Upper lobe of right lung (tissue), 1 donor: Measurements from ENCODE around the gene NLN. TPM values are rescaled to one million over a fixed set of nuclear protein-coding genes. Genes with fewer than 3 reads are reported as not detected.
"Not testable (repeated sequence)": the region's sequence is repeated elsewhere in the genome, so short reads cannot be mapped to it uniquely, and the experiment has no call there.

Experiments used
- ATAC-seq: fragments of 200-7000 bp; cut with Tn5 transposase; one replicate; pipeline ENCODE4 v1.9.1; 2020; ENCODE audit warnings: mild to moderate bottlenecking, moderate library complexity
- DNase-seq: peaks from one replicate; pipeline ENCODE4 v3.0.0-alpha.2; 2020
- H3K27ac ChIP-seq: fragments of 200-600 bp; one replicate; pipeline ENCODE4 v1.8.0; 2022
- H3K27me3 ChIP-seq: fragments of 200-600 bp; one replicate; pipeline ENCODE4 v1.8.0; 2022; ENCODE audit warnings: mild to moderate bottlenecking
- H3K36me3 ChIP-seq: fragments of 200-600 bp; one replicate; pipeline ENCODE4 v1.8.0; 2022
- H3K4me1 ChIP-seq: fragments of 200-600 bp; one replicate; pipeline ENCODE4 v1.8.0; 2022
- H3K4me3 ChIP-seq: fragments of 200-600 bp; one replicate; pipeline ENCODE4 v1.8.0; 2022; ENCODE audit warnings: mild to moderate bottlenecking
- H3K9me3 ChIP-seq: fragments of 200-600 bp; one replicate; pipeline ENCODE4 v1.8.0; 2022
- CTCF ChIP-seq: fragments of 200-600 bp; IDR thresholded peaks from one replicate; pipeline ENCODE4 v1.8.0; 2022; ENCODE audit warnings: antibody characterized with exemption
- intact Hi-C: fragments of 100-400 bp; cut with DNase I; formaldehyde crosslinking; loops from one replicate; pipeline ENCODE4 v1.11.0; 2022
- total RNA-seq: library from RNA; stranded (reverse); fragmentation: NEBNext Ultra II Directional; extraction: Animal tissue kit (Norgen Biotek cat#: 25700); gene quantifications from one replicate; pipeline ENCODE4 v1.2.1, GENCODE V29; 2021
- donor health status: DM: no; HTN: yes; CAD: no; lungs with severe emphysema.

Gene NLN
- total RNA-seq, 1 donor from 2014 or later: 15.8 TPM

DNA sequence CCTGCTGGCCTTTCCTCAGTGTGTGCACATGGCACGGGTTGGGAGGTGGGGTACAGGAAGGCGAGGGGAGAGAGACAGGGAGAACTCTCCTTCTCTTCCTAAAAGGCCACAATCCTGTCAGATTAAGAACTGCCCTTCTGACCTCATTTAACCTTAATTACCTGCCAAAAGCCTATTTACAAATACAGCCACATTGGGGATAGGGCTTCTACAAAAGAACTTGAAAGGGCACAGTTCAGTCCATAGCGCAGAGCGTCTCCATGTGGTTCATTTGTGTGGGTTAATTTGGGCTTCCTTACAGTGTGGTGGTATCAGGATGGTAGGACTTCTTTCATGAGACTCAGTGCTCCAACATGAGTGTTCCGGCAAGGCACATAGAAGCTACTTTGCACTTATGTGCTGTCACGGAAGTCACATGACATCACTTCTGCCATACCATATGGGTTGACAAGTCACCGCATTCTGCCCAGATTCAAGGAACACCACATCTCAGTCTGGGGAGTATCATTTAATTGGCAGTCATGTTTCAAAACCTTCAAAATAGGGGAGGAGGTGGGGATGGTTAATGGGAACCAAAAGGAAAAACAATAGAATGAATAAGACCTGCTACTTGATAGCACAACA is 46.8 kb downstream of the NLN start:
- H3K27me3 ChIP-seq: no peaks in the 10 kb centered on the region
- H3K4me3 ChIP-seq: no peak overlapping the region
- no peak overlapping the region for H3K27ac ChIP-seq
- no peak for DNase-seq
- no peak for TF ChIP-seq CTCF
- no peaks in the 10 kb centered on the region for H3K36me3 ChIP-seq
- intact Hi-C loops: no loop called here
- no peak for ATAC-seq
- H3K4me1 ChIP-seq: no peaks in the 10 kb centered on the region
- no peaks in the 10 kb centered on the region for H3K9me3 ChIP-seq

GRCh38 chr5:65769539-65769938 is 47.5 kb downstream of the NLN start:
- H3K36me3 ChIP-seq: no peaks in the 10 kb centered on the region
- H3K4me3 ChIP-seq: no peak overlapping the region
- DNase-seq: no peak
- intact Hi-C loops: no loop called here
- no peak for ATAC-seq
- TF ChIP-seq CTCF: no peak
- H3K27me3 ChIP-seq: no peaks in the 10 kb centered on the region
- H3K9me3 ChIP-seq: no peaks in the 10 kb centered on the region
- no peak overlapping the region for H3K27ac ChIP-seq
- no peaks in the 10 kb centered on the region for H3K4me1 ChIP-seq

DNA sequence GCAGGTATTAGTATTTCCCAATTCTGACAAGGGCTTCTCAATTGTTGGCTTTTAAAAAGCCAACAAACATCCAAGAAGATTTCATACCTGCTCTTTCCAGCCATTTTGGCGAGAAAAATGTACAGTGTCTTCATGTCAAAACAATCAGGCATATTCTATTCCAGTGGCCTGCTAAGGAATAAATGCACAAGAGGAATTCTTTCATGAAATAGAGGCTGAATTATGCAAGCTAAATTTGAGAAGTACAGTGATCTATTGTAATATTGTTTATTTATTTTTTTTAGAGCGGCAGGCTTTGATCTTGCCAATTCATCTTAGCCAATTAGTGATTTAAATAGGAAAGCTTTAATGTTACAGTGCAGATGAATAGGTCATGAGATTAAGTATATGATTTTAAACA is 49.3 kb downstream of the NLN start:
- Histone ChIP-seq H3K27me3 (no peaks in the 10 kb centered on the region), H3K4me1 (no peaks in the 10 kb centered on the region), H3K4me3 (no peak overlapping the region), H3K9me3 (no peaks in the 10 kb centered on the region), H3K27ac (no peak overlapping the region), H3K36me3 (no peaks in the 10 kb centered on the region)
- no peak for DNase-seq
- ATAC-seq: no peak
- TF ChIP-seq CTCF: no peak
- intact Hi-C loops: no loop called here

GRCh38 chr5:65772963-65773362 is 51.0 kb downstream of the NLN start:
- H3K4me3 ChIP-seq, H3K9me3 ChIP-seq, H3K4me1 ChIP-seq, H3K36me3 ChIP-seq, intact Hi-C loops, ATAC-seq, H3K27me3 ChIP-seq, H3K27ac ChIP-seq, DNase-seq: not testable (repeated sequence)

DNA sequence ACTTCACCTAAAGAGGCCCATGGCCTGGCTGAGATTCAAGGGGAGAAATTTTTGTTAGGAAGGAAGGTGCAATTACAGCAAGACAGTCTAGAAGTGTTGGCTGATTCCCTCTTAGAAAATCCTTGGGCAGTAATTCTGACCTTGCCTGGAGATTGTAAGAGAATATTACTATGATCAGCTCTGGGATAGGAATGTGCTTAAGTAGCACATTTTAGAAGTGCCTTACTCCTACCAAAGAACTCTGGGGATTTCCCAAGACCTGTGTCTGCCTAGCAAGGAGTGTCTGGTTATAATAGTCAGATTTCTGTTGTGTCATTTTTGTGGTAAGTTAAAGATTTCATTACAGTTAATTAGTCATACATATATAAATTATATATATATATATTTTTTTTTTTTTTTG is 52.3 kb downstream of the NLN start:
- intact Hi-C loops: no loop called here
- Histone ChIP-seq H3K36me3 (no peaks in the 10 kb centered on the region), H3K4me1 (peaks cover 5% of the 10 kb centered on the region), H3K27ac (no peak overlapping the region), H3K4me3 (no peak overlapping the region), H3K9me3 (no peaks in the 10 kb centered on the region), H3K27me3 (no peaks in the 10 kb centered on the region)
- no peak for DNase-seq
- ATAC-seq: peak; percentile 80
- TF ChIP-seq CTCF: no peak

DNA sequence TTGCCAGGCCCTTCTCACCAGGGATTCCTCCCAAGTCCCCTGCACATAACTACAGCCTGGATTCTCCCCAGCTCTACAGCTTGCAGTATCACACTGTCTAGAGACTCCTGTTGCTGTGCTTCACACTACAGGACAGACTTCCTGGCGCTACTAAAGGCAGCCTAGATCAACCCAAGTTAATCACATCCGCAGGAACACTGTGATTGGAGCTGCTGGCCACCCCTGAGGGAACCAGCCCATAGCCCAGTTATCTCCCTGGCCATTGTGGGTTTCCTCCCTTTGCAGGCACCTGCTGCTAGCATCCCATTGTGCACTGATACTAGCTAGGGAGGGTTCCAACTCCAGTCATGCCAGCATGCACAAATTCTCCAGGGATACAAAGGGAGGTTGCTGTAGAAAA is 53.5 kb downstream of the NLN start:
- peaks cover 5% of the 10 kb centered on the region for H3K4me1 ChIP-seq
- no peak overlapping the region for H3K4me3 ChIP-seq
- no peak overlapping the region for H3K27ac ChIP-seq
- intact Hi-C loops: no loop called here
- H3K9me3 ChIP-seq: no peaks in the 10 kb centered on the region
- H3K27me3 ChIP-seq: no peaks in the 10 kb centered on the region
- TF ChIP-seq CTCF: no peak
- DNase-seq: no peak
- H3K36me3 ChIP-seq: no peaks in the 10 kb centered on the region
- peak; percentile 19 for ATAC-seq
